IMR-90 (cell line): ENCODE measurements around the gene M6PR.

Source experiments
- CEBPB ChIP-seq: IDR thresholded peaks from 2 replicates; pipeline ENCODE4 v1.6.1; 2012; ENCODE audit warnings: low read depth, low read length, improper control_type of control experiment
- MXI1 ChIP-seq: IDR thresholded peaks from 2 replicates; pipeline ENCODE4 v1.6.1; 2012; ENCODE audit warnings: low read depth, mild to moderate bottlenecking, low read length, moderate library complexity, borderline replicate concordance
- POLR2A ChIP-seq: IDR thresholded peaks from 2 replicates; pipeline ENCODE4 v1.6.1; 2012; ENCODE audit warnings: mild to moderate bottlenecking, low read depth, low read length
- RAD21 ChIP-seq: IDR thresholded peaks from 2 replicates; pipeline ENCODE4 v1.6.1; 2012; ENCODE audit warnings: low read length, improper control_type of control experiment
- TF ChIP-seq, protein P1 (sequence below): conservative IDR thresholded peaks from 2 replicates; pipeline ENCODE4 v1.5.1; 2012; ENCODE audit warnings: mild to moderate bottlenecking, low read depth, low read length, improper control_type of control experiment

DNA sequence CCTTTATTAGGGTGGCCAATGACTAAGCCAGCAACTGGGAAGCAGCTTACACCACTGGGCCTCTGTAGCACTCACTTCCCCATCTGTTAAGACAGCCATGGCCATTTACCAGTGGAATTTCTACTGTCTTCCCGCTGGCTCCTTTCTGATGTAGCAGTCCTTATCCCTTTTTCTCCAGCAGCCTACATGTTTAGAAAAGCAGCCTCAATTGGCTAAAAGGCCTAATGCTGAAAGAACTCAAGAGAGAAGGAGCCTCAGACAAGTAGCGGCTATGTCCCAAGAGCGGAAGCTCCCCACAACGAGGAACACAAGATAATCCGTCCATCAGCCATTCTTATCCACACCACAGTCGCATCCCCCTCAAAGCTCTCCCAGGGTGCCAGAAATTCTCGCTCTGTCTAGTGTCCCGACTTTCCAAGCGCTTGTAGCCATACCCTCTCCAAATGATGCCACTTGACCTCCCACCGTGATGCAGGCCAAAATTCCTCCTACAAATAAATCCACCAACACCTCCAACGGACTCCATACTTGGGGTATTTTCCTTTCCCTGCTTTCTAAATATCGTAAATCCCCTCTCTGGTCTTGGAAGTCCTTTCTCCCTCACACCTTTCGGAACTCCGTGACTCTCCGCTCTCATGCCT, 624 bp downstream of the M6PR start:
- TF ChIP-seq, protein P1, sequence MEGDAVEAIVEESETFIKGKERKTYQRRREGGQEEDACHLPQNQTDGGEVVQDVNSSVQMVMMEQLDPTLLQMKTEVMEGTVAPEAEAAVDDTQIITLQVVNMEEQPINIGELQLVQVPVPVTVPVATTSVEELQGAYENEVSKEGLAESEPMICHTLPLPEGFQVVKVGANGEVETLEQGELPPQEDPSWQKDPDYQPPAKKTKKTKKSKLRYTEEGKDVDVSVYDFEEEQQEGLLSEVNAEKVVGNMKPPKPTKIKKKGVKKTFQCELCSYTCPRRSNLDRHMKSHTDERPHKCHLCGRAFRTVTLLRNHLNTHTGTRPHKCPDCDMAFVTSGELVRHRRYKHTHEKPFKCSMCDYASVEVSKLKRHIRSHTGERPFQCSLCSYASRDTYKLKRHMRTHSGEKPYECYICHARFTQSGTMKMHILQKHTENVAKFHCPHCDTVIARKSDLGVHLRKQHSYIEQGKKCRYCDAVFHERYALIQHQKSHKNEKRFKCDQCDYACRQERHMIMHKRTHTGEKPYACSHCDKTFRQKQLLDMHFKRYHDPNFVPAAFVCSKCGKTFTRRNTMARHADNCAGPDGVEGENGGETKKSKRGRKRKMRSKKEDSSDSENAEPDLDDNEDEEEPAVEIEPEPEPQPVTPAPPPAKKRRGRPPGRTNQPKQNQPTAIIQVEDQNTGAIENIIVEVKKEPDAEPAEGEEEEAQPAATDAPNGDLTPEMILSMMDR, result no peak
- TF ChIP-seq CEBPB, result no peak
- TF ChIP-seq RAD21, result no peak
- TF ChIP-seq MXI1, result no peak
- TF ChIP-seq POLR2A, result no peak
